Common myeloid progenitor, CD34-positive (primary cell): ENCODE results near the gene SUCLG2.

Source experiments
- CTCF ChIA-PET: fragments of 350-600 bp; sonication (Branson Sonifier 250); formaldehyde crosslinking; loops from one replicate; lab custom pipeline; 2021; ENCODE audit warnings: antibody characterized with exemption; lab: Charles Lee
- POLR2A ChIA-PET: fragments of 350-600 bp; sonication (Branson Sonifier 250); formaldehyde crosslinking; loops from one replicate; lab custom pipeline; 2021; ENCODE audit warnings: antibody characterized with exemption; lab: Charles Lee
- DNase-seq, 3 donors: peaks; one replicate each; pipeline versions ENCODE4 v3.0.0 to v3.0.0-alpha.2; 2013
- H3K27ac ChIP-seq, 2 experiments: 1 replicate in 1 of 2; 2 replicates in 1 of 2; pipeline ENCODE4 v1.7.0; 2013; ENCODE audit warnings: inconsistent platforms in 2 of 2, low read length in 2 of 2, mild to moderate bottlenecking in 2 of 2, low read depth in 1 of 2, moderate library complexity in 1 of 2; ENCODE audit not compliant: severe bottlenecking in 2 of 2, insufficient read depth in 1 of 2, poor library complexity in 1 of 2
- H3K27me3 ChIP-seq, 5 experiments: replicated peaks in 2 of 5; 1 replicate in 3 of 5; 2 replicates in 2 of 5; pipeline versions ENCODE4 v1.6.1 to v1.7.0; 2013; ENCODE audit warnings: low read length in 4 of 5, mild to moderate bottlenecking in 2 of 5, moderate library complexity in 2 of 5, inconsistent platforms in 1 of 5; ENCODE audit not compliant: insufficient read depth in 5 of 5, control insufficient read depth in 4 of 5
- H3K36me3 ChIP-seq, 4 experiments: 1 replicate in 2 of 4; 2 replicates in 2 of 4; pipeline versions ENCODE4 v1.6.1 to v1.7.0; 2013; ENCODE audit warnings: low read length in 3 of 4, control low read depth in 1 of 4, mild to moderate bottlenecking in 1 of 4; ENCODE audit not compliant: control insufficient read depth in 4 of 4, insufficient read depth in 4 of 4
- H3K4me1 ChIP-seq, 4 experiments: 1 replicate in 3 of 4; 2 replicates in 1 of 4; pipeline versions ENCODE4 v1.6.1 to v1.7.1; 2013; ENCODE audit warnings: low read length in 3 of 4, mild to moderate bottlenecking in 3 of 4, control low read depth in 1 of 4, inconsistent platforms in 1 of 4, moderate library complexity in 1 of 4; ENCODE audit not compliant: control insufficient read depth in 4 of 4, insufficient read depth in 4 of 4; ENCODE audit errors: control extremely low read depth in 1 of 4
- H3K4me3 ChIP-seq, 7 experiments: 1 replicate in 4 of 7; 2 replicates in 3 of 7; pipeline versions ENCODE4 v1.5.1 to v1.7.0; 2013; ENCODE audit warnings: mild to moderate bottlenecking in 7 of 7, low read length in 6 of 7, moderate library complexity in 6 of 7, inconsistent platforms in 2 of 7, low read depth in 2 of 7, control low read depth in 1 of 7; ENCODE audit not compliant: insufficient read depth in 4 of 7, control insufficient read depth in 1 of 7; ENCODE audit errors: extremely low read depth in 1 of 7
- H3K9me3 ChIP-seq, 5 experiments: 1 replicate in 4 of 5; 2 replicates in 1 of 5; pipeline versions ENCODE4 v1.6.1 to v1.7.1; 2013; ENCODE audit warnings: low read length in 4 of 5, mild to moderate bottlenecking in 2 of 5, inconsistent platforms in 1 of 5, low read depth in 1 of 5, moderate library complexity in 1 of 5; ENCODE audit not compliant: control insufficient read depth in 4 of 5, insufficient read depth in 2 of 5; ENCODE audit errors: control extremely low read depth in 1 of 5
- WGBS: methylation state at CpG from one replicate; pipeline ENCODE4 v1.1.5; 2013; ENCODE audit not compliant: insufficient coverage; 5-methylcytosine and 5-hydroxymethylcytosine counted together

SUCLG2 gene

GRCh38 chr3:67576441-67576840 lies 78.0 kb downstream of the SUCLG2 start:
- H3K4me1 ChIP-seq = no peaks in the 10 kb centered on the region
- POLR2A ChIA-PET = no interaction called here
- DNase-seq = no peak
- peaks cover 0 to 5% (median 0%) of the 10 kb centered on the region in 5 experiments for H3K9me3 ChIP-seq
- no peak overlapping the region for H3K4me3 ChIP-seq
- WGBS = 94% methylated on average over 2 of the region's 3 CpGs
- no peaks in the 10 kb centered on the region for H3K36me3 ChIP-seq
- H3K27ac ChIP-seq = no peak overlapping the region
- H3K27me3 ChIP-seq = no peaks in the 10 kb centered on the region
- CTCF ChIA-PET = no interaction called here

- no peak for DNase-seq
- no peak overlapping the region for H3K27ac ChIP-seq
- H3K27me3 ChIP-seq = no peaks in the 10 kb centered on the region
- CTCF ChIA-PET = no interaction called here
- H3K4me1 ChIP-seq = no peaks in the 10 kb centered on the region
- POLR2A ChIA-PET = no interaction called here
- no peak overlapping the region for H3K4me3 ChIP-seq
- peaks cover 0 to 13% (median 6%) of the 10 kb centered on the region in 5 experiments for H3K9me3 ChIP-seq
- 92% methylated on average over 2 of the region's 3 CpGs for WGBS
- peaks cover 0 to 2% (median 0%) of the 10 kb centered on the region in 4 experiments for H3K36me3 ChIP-seq
These were observed 85.1 kb downstream of the SUCLG2 start for GRCh38 chr3:67569324-67569723.

GRCh38 chr3:67567893-67568292 lies 86.5 kb downstream of the SUCLG2 start:
- WGBS = 77% methylated on average over 4 of the region's 5 CpGs
- H3K27me3 ChIP-seq = no peaks in the 10 kb centered on the region
- ChIA-PET POLR2A (no interaction called here), CTCF (no interaction called here)
- DNase-seq = no peak
- H3K4me1 ChIP-seq = no peaks in the 10 kb centered on the region
- no peak overlapping the region for H3K27ac ChIP-seq
- peaks cover 0 to 13% (median 4%) of the 10 kb centered on the region in 5 experiments for H3K9me3 ChIP-seq
- H3K4me3 ChIP-seq = no peak overlapping the region
- peaks cover 0 to 2% (median 0%) of the 10 kb centered on the region in 4 experiments for H3K36me3 ChIP-seq

- H3K4me1 ChIP-seq = no peaks in the 10 kb centered on the region
- POLR2A ChIA-PET = no interaction called here
- WGBS = no CpG with 5 or more reads among the region's 1 CpG
- DNase-seq = no peak
- H3K9me3 ChIP-seq = peaks cover 0 to 2% (median 0%) of the 10 kb centered on the region in 5 experiments
- no peaks in the 10 kb centered on the region for H3K36me3 ChIP-seq
- CTCF ChIA-PET = no interaction called here
- H3K27me3 ChIP-seq = no peaks in the 10 kb centered on the region
- H3K4me3 ChIP-seq = no peak overlapping the region
- H3K27ac ChIP-seq = no peak overlapping the region
These were observed 89.4 kb downstream of the SUCLG2 start for GRCh38 chr3:67564973-67565372.

GRCh38 chr3:67564008-67564407 lies 90.4 kb downstream of the SUCLG2 start:
- Histone ChIP-seq H3K4me3 (no peak overlapping the region), H3K4me1 (no peaks in the 10 kb centered on the region), H3K9me3 (no peaks in the 10 kb centered on the region), H3K27ac (no peak overlapping the region), H3K27me3 (no peaks in the 10 kb centered on the region), H3K36me3 (no peaks in the 10 kb centered on the region)
- DNase-seq = no peak
- WGBS = 100% methylated on average over 3 of the region's 3 CpGs
- POLR2A ChIA-PET = no interaction called here
- CTCF ChIA-PET = no interaction called here

- 100% methylated on average over 1 of the region's 2 CpGs for WGBS
- DNase-seq = no peak
- Histone ChIP-seq H3K9me3 (no peaks in the 10 kb centered on the region), H3K4me3 (no peak overlapping the region), H3K4me1 (no peaks in the 10 kb centered on the region), H3K27me3 (no peaks in the 10 kb centered on the region), H3K36me3 (no peaks in the 10 kb centered on the region), H3K27ac (no peak overlapping the region)
- ChIA-PET POLR2A (no interaction called here), CTCF (no interaction called here)
These were observed 92.6 kb downstream of the SUCLG2 start for GRCh38 chr3:67561667-67562394.

GRCh38 chr3:67561266-67561665 lies 93.1 kb downstream of the SUCLG2 start:
- H3K27ac ChIP-seq = no peak overlapping the region
- no CpG with 5 or more reads among the region's 1 CpG for WGBS
- DNase-seq = no peak
- ChIA-PET CTCF (no interaction called here), POLR2A (no interaction called here)
- no peaks in the 10 kb centered on the region for H3K27me3 ChIP-seq
- H3K36me3 ChIP-seq = no peaks in the 10 kb centered on the region
- no peak overlapping the region for H3K4me3 ChIP-seq
- H3K9me3 ChIP-seq = no peaks in the 10 kb centered on the region
- H3K4me1 ChIP-seq = no peaks in the 10 kb centered on the region
